HepG2 (cell line): ENCODE data around the gene MRPL58. TPM values are rescaled to one million over a fixed set of nuclear protein-coding genes. Genes with fewer than 3 reads are reported as not detected.
A peak's percentile ranks its signal among the peaks of the same experiment; 100 is the strongest.

Source experiments
- KDM5A ChIP-seq: fragments of 200-600 bp; sonication (generic); IDR thresholded peaks from 2 replicates; pipeline ENCODE4 v1.7.0; 2018; ENCODE audit warnings: antibody characterized with exemption, mild to moderate bottlenecking, low read length, borderline replicate concordance
- MED1 ChIP-seq: sonication (generic); formaldehyde crosslinking; IDR thresholded peaks from 2 replicates; pipeline ENCODE4 v1.4.0; 2020; ENCODE audit warnings: missing genetic modification reagents
- NONO ChIP-seq, 2 experiments: fragments of 450-650 bp in 1 of 2; sonication (generic) in 1 of 2; formaldehyde crosslinking in 1 of 2; IDR thresholded peaks in 1 of 2; conservative IDR thresholded peaks in 1 of 2; 2 replicates each; pipeline versions ENCODE4 v1.6.1 to v1.8.0; 2017 to 2022; ENCODE audit warnings: mild to moderate bottlenecking in 1 of 2, missing genetic modification reagents in 1 of 2, moderate library complexity in 1 of 2
- RBFOX2 ChIP-seq: fragments of 200-400 bp; formaldehyde crosslinking; IDR thresholded peaks from 2 replicates; pipeline ENCODE4 v1.6.1; 2017; ENCODE audit warnings: low read depth, mild to moderate bottlenecking, low read length
- RELA ChIP-seq: sonication (generic); formaldehyde crosslinking; IDR thresholded peaks from 2 replicates; pipeline ENCODE4 v1.4.0; 2020; ENCODE audit warnings: missing genetic modification reagents
- SALL2 ChIP-seq: sonication (generic); formaldehyde crosslinking; IDR thresholded peaks from 2 replicates; pipeline ENCODE4 v1.8.1; 2023; ENCODE audit warnings: mild to moderate bottlenecking, missing genetic modification reagents, inconsistent platforms
- SKI ChIP-seq: fragments of 450-650 bp; IDR thresholded peaks from one replicate; pipeline ENCODE4 v1.6.1; 2018; ENCODE audit warnings: mild to moderate bottlenecking; ENCODE audit not compliant: partially characterized antibody
- SP1 ChIP-seq, 2 experiments: fragments of 450-650 bp in 1 of 2; sonication (generic) in 1 of 2; formaldehyde crosslinking in 1 of 2; IDR thresholded peaks; 2 replicates each; pipeline versions ENCODE4 v1.4.0 to v1.6.1; 2016 to 2020; ENCODE audit warnings: missing genetic modification reagents in 1 of 2
- ZBTB20 ChIP-seq: sonication (generic); formaldehyde crosslinking; IDR thresholded peaks from 2 replicates; pipeline ENCODE4 v1.8.1; 2023; ENCODE audit warnings: missing genetic modification reagents, low read depth, mild to moderate bottlenecking, borderline replicate concordance
- ZBTB39 ChIP-seq: sonication (generic); formaldehyde crosslinking; IDR thresholded peaks from 2 replicates; pipeline ENCODE4 v1.5.0; 2020; ENCODE audit warnings: missing genetic modification reagents
- ZNF12 ChIP-seq: sonication (generic); formaldehyde crosslinking; IDR thresholded peaks from 2 replicates; pipeline ENCODE4 v1.5.0; 2020; ENCODE audit warnings: missing genetic modification reagents
- ZNF20 ChIP-seq: sonication (generic); formaldehyde crosslinking; IDR thresholded peaks from 2 replicates; pipeline ENCODE4 v1.4.0; 2020; ENCODE audit warnings: mild to moderate bottlenecking, moderate library complexity, missing genetic modification reagents
- ZNF367 ChIP-seq: sonication (generic); formaldehyde crosslinking; IDR thresholded peaks from 2 replicates; pipeline ENCODE4 v1.4.0; 2020; ENCODE audit warnings: missing genetic modification reagents, borderline replicate concordance
- ZNF547 ChIP-seq: sonication (generic); formaldehyde crosslinking; IDR thresholded peaks from 2 replicates; pipeline ENCODE4 v1.5.1; 2020; ENCODE audit warnings: mild to moderate bottlenecking, missing genetic modification reagents
- ZNF678 ChIP-seq: sonication (generic); formaldehyde crosslinking; IDR thresholded peaks from 2 replicates; pipeline ENCODE4 v1.4.0; 2020; ENCODE audit warnings: mild to moderate bottlenecking, missing genetic modification reagents
- polyA plus RNA-seq, 8 experiments: library from polyadenylated mRNA; depleted of rRNA in 3 of 8; stranded (reverse) in 7 of 8; unstranded in 1 of 8; fragments of >200 nt; fragmentation: Illumina TruSeq in 4 of 8; extraction: Trizol in 4 of 8; gene quantifications; 2 replicates each; pipeline versions ENCODE4 v1.2.1 to v1.2.3, GENCODE V29; 2011 to 2016; ENCODE audit warnings: low read depth in 4 of 8, missing spikeins in 1 of 8, mixed read lengths in 1 of 8; ENCODE audit not compliant: insufficient read depth in 1 of 8
- total RNA-seq, 5 experiments: library from RNA; depleted of rRNA; stranded (reverse); fragments of >200 nt; fragmentation: Illumina TruSeq; extraction: Trizol; gene quantifications; 2 replicates each; pipeline ENCODE4 v1.2.3, GENCODE V29; 2016; ENCODE audit warnings: low read depth in 1 of 5
- TF ChIP-seq, protein P1 (sequence below): sonication (generic); formaldehyde crosslinking; IDR thresholded peaks from 2 replicates; pipeline ENCODE4 v1.8.0; 2022; ENCODE audit warnings: missing genetic modification reagents, mild to moderate bottlenecking, moderate library complexity, borderline replicate concordance
- TF ChIP-seq, protein P2 (sequence below): sonication (generic); formaldehyde crosslinking; IDR thresholded peaks from 2 replicates; pipeline ENCODE4 v1.8.0; 2022; ENCODE audit warnings: mild to moderate bottlenecking, missing genetic modification reagents, borderline replicate concordance
- TF ChIP-seq, protein P3 (sequence below): sonication (generic); formaldehyde crosslinking; IDR thresholded peaks from 2 replicates; pipeline ENCODE4 v1.4.0; 2020; ENCODE audit warnings: missing genetic modification reagents, borderline replicate concordance

The MRPL58 gene
- total and polyA plus RNA-seq, 2 of the 13 experiments (the other 11 are each of a cell fraction or from before 2014, with no cell fraction given) = 44.9 to 68.9 TPM

DNA sequence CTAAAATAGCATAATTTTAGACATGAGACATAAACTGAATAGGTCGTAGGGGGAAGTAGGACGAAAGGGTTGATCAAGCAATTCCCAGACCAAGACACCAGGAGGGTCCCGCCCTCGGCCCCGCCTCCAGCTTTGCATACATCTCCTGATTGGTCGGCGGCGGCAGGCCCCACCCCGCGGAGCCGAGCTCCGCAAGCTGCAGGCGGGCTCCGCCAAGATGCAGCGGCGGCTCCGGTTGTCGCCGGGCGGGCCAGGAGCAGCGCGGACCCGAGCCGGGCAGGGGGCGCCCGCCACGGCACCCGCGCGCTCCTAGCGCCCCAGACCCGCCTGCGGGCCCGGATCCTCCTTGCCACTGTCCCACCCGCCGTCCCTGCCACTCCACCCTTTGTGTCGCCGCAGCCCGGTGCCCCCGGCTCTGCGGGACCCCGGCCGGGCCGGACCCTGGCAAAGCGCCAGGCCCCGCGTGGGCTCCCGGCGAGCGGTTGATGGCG lies 25.0 kb upstream of the MRPL58 start, which contains the start of gene CDR2L (continued):
- TF ChIP-seq, protein P1, sequence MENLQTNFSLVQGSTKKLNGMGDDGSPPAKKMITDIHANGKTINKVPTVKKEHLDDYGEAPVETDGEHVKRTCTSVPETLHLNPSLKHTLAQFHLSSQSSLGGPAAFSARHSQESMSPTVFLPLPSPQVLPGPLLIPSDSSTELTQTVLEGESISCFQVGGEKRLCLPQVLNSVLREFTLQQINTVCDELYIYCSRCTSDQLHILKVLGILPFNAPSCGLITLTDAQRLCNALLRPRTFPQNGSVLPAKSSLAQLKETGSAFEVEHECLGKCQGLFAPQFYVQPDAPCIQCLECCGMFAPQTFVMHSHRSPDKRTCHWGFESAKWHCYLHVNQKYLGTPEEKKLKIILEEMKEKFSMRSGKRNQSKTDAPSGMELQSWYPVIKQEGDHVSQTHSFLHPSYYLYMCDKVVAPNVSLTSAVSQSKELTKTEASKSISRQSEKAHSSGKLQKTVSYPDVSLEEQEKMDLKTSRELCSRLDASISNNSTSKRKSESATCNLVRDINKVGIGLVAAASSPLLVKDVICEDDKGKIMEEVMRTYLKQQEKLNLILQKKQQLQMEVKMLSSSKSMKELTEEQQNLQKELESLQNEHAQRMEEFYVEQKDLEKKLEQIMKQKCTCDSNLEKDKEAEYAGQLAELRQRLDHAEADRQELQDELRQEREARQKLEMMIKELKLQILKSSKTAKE (CRISPR knock-in tag) = no peak
- TF ChIP-seq ZBTB20 (CRISPR knock-in tag) = no peak
- TF ChIP-seq, protein P2, sequence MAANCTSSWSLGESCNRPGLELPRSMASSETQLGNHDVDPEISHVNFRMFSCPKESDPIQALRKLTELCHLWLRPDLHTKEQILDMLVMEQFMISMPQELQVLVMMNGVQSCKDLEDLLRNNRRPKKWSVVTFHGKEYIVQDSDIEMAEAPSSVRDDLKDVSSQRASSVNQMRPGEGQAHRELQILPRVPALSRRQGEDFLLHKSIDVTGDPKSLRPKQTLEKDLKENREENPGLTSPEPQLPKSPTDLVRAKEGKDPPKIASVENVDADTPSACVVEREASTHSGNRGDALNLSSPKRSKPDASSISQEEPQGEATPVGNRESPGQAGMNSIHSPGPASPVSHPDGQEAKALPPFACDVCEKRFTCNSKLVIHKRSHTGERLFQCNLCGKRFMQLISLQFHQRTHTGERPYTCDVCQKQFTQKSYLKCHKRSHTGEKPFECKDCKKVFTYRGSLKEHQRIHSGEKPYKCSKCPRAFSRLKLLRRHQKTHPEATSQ (CRISPR knock-in tag) = no peak
- TF ChIP-seq ZNF12 (CRISPR knock-in tag) = no peak
- 0 out of 2 replicates have a peak, but pooled peaks have one; percentile 11 for TF ChIP-seq SALL2 (CRISPR knock-in tag)
- no peak for TF ChIP-seq ZNF20
- TF ChIP-seq SP1 (IDR thresholded peaks at IDR 0.05) = no peak
- peak; percentile 82 for TF ChIP-seq SP1 (CRISPR knock-in tag; IDR thresholded peaks at IDR 0.05)
- TF ChIP-seq NONO (IDR thresholded peaks at IDR 0.05) = no peak
- TF ChIP-seq NONO (CRISPR knock-in tag; conservative IDR thresholded peaks at IDR 0.05) = no peak
- peak; percentile 15 for TF ChIP-seq SKI
- TF ChIP-seq MED1 = no peak
- TF ChIP-seq KDM5A = no peak
- TF ChIP-seq RBFOX2 = 0 out of 2 replicates have a peak, but pooled peaks have one; percentile 30
- no peak for TF ChIP-seq ZBTB39
- TF ChIP-seq ZNF367 (CRISPR knock-in tag) = no peak
- TF ChIP-seq RELA = no peak
- TF ChIP-seq, protein P3, sequence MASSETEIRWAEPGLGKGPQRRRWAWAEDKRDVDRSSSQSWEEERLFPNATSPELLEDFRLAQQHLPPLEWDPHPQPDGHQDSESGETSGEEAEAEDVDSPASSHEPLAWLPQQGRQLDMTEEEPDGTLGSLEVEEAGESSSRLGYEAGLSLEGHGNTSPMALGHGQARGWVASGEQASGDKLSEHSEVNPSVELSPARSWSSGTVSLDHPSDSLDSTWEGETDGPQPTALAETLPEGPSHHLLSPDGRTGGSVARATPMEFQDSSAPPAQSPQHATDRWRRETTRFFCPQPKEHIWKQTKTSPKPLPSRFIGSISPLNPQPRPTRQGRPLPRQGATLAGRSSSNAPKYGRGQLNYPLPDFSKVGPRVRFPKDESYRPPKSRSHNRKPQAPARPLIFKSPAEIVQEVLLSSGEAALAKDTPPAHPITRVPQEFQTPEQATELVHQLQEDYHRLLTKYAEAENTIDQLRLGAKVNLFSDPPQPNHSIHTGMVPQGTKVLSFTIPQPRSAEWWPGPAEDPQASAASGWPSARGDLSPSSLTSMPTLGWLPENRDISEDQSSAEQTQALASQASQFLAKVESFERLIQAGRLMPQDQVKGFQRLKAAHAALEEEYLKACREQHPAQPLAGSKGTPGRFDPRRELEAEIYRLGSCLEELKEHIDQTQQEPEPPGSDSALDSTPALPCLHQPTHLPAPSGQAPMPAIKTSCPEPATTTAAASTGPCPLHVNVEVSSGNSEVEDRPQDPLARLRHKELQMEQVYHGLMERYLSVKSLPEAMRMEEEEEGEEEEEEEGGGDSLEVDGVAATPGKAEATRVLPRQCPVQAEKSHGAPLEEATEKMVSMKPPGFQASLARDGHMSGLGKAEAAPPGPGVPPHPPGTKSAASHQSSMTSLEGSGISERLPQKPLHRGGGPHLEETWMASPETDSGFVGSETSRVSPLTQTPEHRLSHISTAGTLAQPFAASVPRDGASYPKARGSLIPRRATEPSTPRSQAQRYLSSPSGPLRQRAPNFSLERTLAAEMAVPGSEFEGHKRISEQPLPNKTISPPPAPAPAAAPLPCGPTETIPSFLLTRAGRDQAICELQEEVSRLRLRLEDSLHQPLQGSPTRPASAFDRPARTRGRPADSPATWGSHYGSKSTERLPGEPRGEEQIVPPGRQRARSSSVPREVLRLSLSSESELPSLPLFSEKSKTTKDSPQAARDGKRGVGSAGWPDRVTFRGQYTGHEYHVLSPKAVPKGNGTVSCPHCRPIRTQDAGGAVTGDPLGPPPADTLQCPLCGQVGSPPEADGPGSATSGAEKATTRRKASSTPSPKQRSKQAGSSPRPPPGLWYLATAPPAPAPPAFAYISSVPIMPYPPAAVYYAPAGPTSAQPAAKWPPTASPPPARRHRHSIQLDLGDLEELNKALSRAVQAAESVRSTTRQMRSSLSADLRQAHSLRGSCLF (CRISPR knock-in tag) = no peak
- 0 out of 2 replicates have a peak, but pooled peaks have one; percentile 62 for TF ChIP-seq ZNF678
- TF ChIP-seq ZNF547 (CRISPR knock-in tag) = no peak
